Cerebellar cortex (tissue), 1 donor: ENCODE data around the gene RSAD1.

Experiments
- DNase-seq: peaks from one replicate; pipeline ENCODE4 v3.0.0-alpha.2; 2015; ENCODE audit warnings: low spot score

RSAD1 gene

GRCh38 chr17:50519141-50519834 lies 40.6 kb downstream of the RSAD1 start:
- DNase-seq, result no peak

GRCh38 chr17:50520483-50520882 lies 41.8 kb downstream of the RSAD1 start:
- no peak for DNase-seq

- no peak for DNase-seq
Measured at GRCh38 chr17:50521514-50521913, 42.9 kb downstream of the RSAD1 start.

- DNase-seq, result no peak
Measured at GRCh38 chr17:50522766-50523165, 44.1 kb downstream of the RSAD1 start.

- DNase-seq, result no peak
Measured at GRCh38 chr17:50523208-50523607, 44.5 kb downstream of the RSAD1 start.

GRCh38 chr17:50524838-50525237 lies 46.2 kb downstream of the RSAD1 start:
- DNase-seq, result no peak

GRCh38 chr17:50527155-50527762 lies 48.6 kb downstream of the RSAD1 start:
- no peak for DNase-seq

- no peak for DNase-seq
Measured at GRCh38 chr17:50527949-50528474, 49.4 kb downstream of the RSAD1 start.

GRCh38 chr17:50529849-50530248 lies 51.2 kb downstream of the RSAD1 start:
- no peak for DNase-seq

- DNase-seq, result no peak
Measured at GRCh38 chr17:50531428-50532025, 52.9 kb downstream of the RSAD1 start.

- no peak for DNase-seq
Measured at GRCh38 chr17:50532452-50533024, 53.9 kb downstream of the RSAD1 start, which contains the start of gene EPN3. Gene EPN3 (plus strand): TSS chr17:50532735. CDS start chr17:50536557, 3,822 bp downstream.

GRCh38 chr17:50533185-50533584 lies 54.5 kb downstream of the RSAD1 start:
- DNase-seq, result no peak

GRCh38 chr17:50533720-50534148 lies 55.1 kb downstream of the RSAD1 start:
- DNase-seq, result no peak

GRCh38 chr17:50534222-50534978 lies 55.7 kb downstream of the RSAD1 start:
- DNase-seq, result no peak

- no peak for DNase-seq
Measured at GRCh38 chr17:50534979-50535326, 56.3 kb downstream of the RSAD1 start.

GRCh38 chr17:50535407-50535806 lies 56.7 kb downstream of the RSAD1 start:
- DNase-seq, result no peak
